A673 (cell line): Measurements from ENCODE around the gene MYCL. TPM values are rescaled to one million over a fixed set of nuclear protein-coding genes. Genes with fewer than 3 reads are reported as not detected.

Experiments
- BruUV-seq: library from RNA; stranded (reverse); fragments of 400-500 nt; replicated peaks from 2 replicates; lab custom pipeline; 2021; lab: Mats Ljungman, UMichigan
- CTCF ChIA-PET: fragments of 300-600 bp; sonication (Branson Sonifier 250); formaldehyde crosslinking; loops from one replicate; lab custom pipeline; 2022; ENCODE audit warnings: antibody characterized with exemption; lab: Charles Lee
- POLR2A ChIA-PET: fragments of 300-600 bp; sonication (Branson Sonifier 250); formaldehyde crosslinking; loops from one replicate; lab custom pipeline; 2022; ENCODE audit warnings: antibody characterized with exemption; ENCODE audit not compliant: low non-redundant PET; lab: Charles Lee
- DNase-seq: peaks from one replicate; pipeline ENCODE4 v3.0.0-alpha.2; 2015; ENCODE audit warnings: low spot score
- H3K27ac ChIP-seq: fragments of 200-600 bp; sonication (generic); 2 replicates; pipeline ENCODE4 v1.5.1; 2016; ENCODE audit warnings: mixed run types, low read depth, mild to moderate bottlenecking, mixed read lengths, antibody characterized with exemption, low read length; ENCODE audit not compliant: poor library complexity, severe bottlenecking
- H3K27me3 ChIP-seq: fragments of 200-600 bp; sonication (generic); replicated peaks from 2 replicates; pipeline ENCODE4 v1.6.1; 2017; ENCODE audit warnings: mixed run types, low read depth, mild to moderate bottlenecking, mixed read lengths, antibody characterized with exemption, low read length; ENCODE audit not compliant: insufficient read depth, poor library complexity
- H3K36me3 ChIP-seq: fragments of 200-600 bp; sonication (generic); 2 replicates; pipeline ENCODE4 v1.6.1; 2016; ENCODE audit warnings: mixed run types, mild to moderate bottlenecking, mixed read lengths, antibody characterized with exemption, low read length; ENCODE audit not compliant: insufficient read depth, poor library complexity, severe bottlenecking
- H3K4me1 ChIP-seq: fragments of 200-600 bp; sonication (generic); 2 replicates; pipeline ENCODE4 v1.6.1; 2017; ENCODE audit warnings: mixed run types, mild to moderate bottlenecking, mixed read lengths, antibody characterized with exemption, low read length; ENCODE audit not compliant: insufficient read depth, poor library complexity, severe bottlenecking
- H3K4me3 ChIP-seq: fragments of 200-600 bp; sonication (generic); 2 replicates; pipeline ENCODE4 v1.5.1; 2016; ENCODE audit warnings: low read depth, mixed run types, mild to moderate bottlenecking, mixed read lengths, low read length; ENCODE audit not compliant: poor library complexity, severe bottlenecking
- H3K9me3 ChIP-seq: fragments of 200-600 bp; sonication (generic); 2 replicates; pipeline ENCODE4 v1.6.1; 2016; ENCODE audit warnings: mixed run types, low read depth, mild to moderate bottlenecking, mixed read lengths, antibody characterized with exemption, low read length; ENCODE audit not compliant: poor library complexity, severe bottlenecking
- CTCF ChIP-seq: fragments of 300-800, 200-600 bp; sonication (generic); conservative IDR thresholded peaks from 2 replicates; pipeline ENCODE4 v1.5.1; 2017; ENCODE audit warnings: low read depth, mild to moderate bottlenecking, antibody characterized with exemption, low read length, moderate library complexity, mixed read lengths
- EZH2 ChIP-seq: fragments of 200-600 bp; sonication (generic); IDR thresholded peaks from 2 replicates; pipeline ENCODE4 v1.6.1; 2017; ENCODE audit warnings: borderline replicate concordance, low read depth, mild to moderate bottlenecking, mixed read lengths, antibody characterized with exemption, low read length; ENCODE audit not compliant: poor library complexity, severe bottlenecking
- intact Hi-C: fragments of 100-400 bp; cut with micrococcal nuclease; formaldehyde crosslinking; loops from one replicate; pipeline ENCODE4 v1.10.0; 2022; ENCODE audit not compliant: unreplicated experiment
- total RNA-seq: library from RNA; stranded (reverse); gene quantifications from 2 replicates; pipeline ENCODE4 v1.2.3, GENCODE V29; 2021

MYCL gene
- total RNA-seq, 1 experiment from 2014 or later = 0.58 TPM

- TF ChIP-seq CTCF (no peak), EZH2 (no peak)
- intact Hi-C loops = no loop called here
- H3K4me3 ChIP-seq = no peak overlapping the region
- H3K27ac ChIP-seq = no peak overlapping the region
- ChIA-PET POLR2A (no interaction called here), CTCF (no interaction called here)
- H3K4me1 ChIP-seq = no peaks in the 10 kb centered on the region
- no peaks in the 10 kb centered on the region for H3K9me3 ChIP-seq
- no peak for DNase-seq
- BruUV-seq = no TSS peak
- H3K36me3 ChIP-seq = no peaks in the 10 kb centered on the region
- H3K27me3 ChIP-seq = no peaks in the 10 kb centered on the region
These were observed 35.0 kb downstream of the MYCL start for GRCh38 chr1:39866767-39867166.

DNA sequence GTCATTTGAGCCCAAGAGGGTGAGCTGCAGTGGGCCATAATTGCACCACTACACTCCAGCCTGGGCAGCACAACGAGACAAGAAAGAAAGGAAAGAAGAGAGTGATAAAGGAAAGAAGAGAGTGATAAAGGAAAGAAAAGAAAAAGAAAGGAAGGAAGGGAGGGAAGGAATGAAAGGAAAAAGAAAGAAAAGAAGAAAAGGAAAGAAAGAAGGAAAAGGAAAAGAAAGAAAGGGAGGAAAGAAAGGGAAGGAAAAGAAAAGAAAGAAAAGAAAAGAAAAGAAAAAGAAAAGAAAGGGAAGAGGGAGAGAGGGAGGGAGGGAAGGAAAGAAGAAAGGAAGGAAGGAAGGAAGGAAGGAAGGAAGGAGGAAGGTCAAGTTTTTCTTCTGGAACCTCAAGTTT lies 36.0 kb downstream of the MYCL start:
- no peak overlapping the region for H3K4me3 ChIP-seq
- CTCF ChIA-PET = no interaction called here
- no peak overlapping the region for H3K27ac ChIP-seq
- BruUV-seq = no TSS peak
- POLR2A ChIA-PET = no interaction called here
- TF ChIP-seq CTCF (no peak), EZH2 (no peak)
- H3K9me3 ChIP-seq = no peaks in the 10 kb centered on the region
- no peaks in the 10 kb centered on the region for H3K4me1 ChIP-seq
- intact Hi-C loops = no loop called here
- no peaks in the 10 kb centered on the region for H3K27me3 ChIP-seq
- no peaks in the 10 kb centered on the region for H3K36me3 ChIP-seq
- no peak for DNase-seq

- H3K27me3 ChIP-seq = no peaks in the 10 kb centered on the region
- peaks cover 6% of the 10 kb centered on the region for H3K4me1 ChIP-seq
- POLR2A ChIA-PET = no interaction called here
- no peak for DNase-seq
- no peak overlapping the region for H3K27ac ChIP-seq
- CTCF ChIA-PET = no interaction called here
- TF ChIP-seq CTCF (no peak), EZH2 (no peak)
- H3K36me3 ChIP-seq = no peaks in the 10 kb centered on the region
- no peak overlapping the region for H3K4me3 ChIP-seq
- intact Hi-C loops = no loop called here
- no peaks in the 10 kb centered on the region for H3K9me3 ChIP-seq
- BruUV-seq = no TSS peak
These were observed 38.5 kb downstream of the MYCL start for GRCh38 chr1:39863177-39863576.
